K562 (cell line): ENCODE data around the gene GHDC. TPM values are rescaled to one million over a fixed set of nuclear protein-coding genes. Genes with fewer than 3 reads are reported as not detected.

ENCODE experiments used
- BCOR ChIP-seq: fragments of 450-650 bp; IDR thresholded peaks from 2 replicates; pipeline ENCODE4 v1.6.1; 2016
- BRD9 ChIP-seq: fragments of 450-650 bp; IDR thresholded peaks from 2 replicates; pipeline ENCODE4 v1.6.1; 2018; ENCODE audit warnings: low read depth; ENCODE audit not compliant: partially characterized antibody
- CEBPB ChIP-seq: fragments of 450-650 bp; IDR thresholded peaks from 2 replicates; pipeline ENCODE4 v1.6.1; 2016; ENCODE audit warnings: missing genetic modification characterization, missing compliant biosample characterization
- CEBPG ChIP-seq, 3 experiments: fragments of 200-800 bp in 1 of 3; sonication (Bioruptor generic) in 1 of 3; sonication (generic) in 1 of 3; formaldehyde crosslinking in 1 of 3; IDR thresholded peaks in 2 of 3; conservative IDR thresholded peaks in 1 of 3; 2 replicates each; pipeline versions ENCODE4 v1.6.1 to v1.8.0; 2016 to 2022; ENCODE audit warnings: missing compliant biosample characterization in 2 of 3, missing genetic modification characterization in 2 of 3, mild to moderate bottlenecking in 1 of 3, missing genetic modification reagents in 1 of 3
- HNRNPK ChIP-seq: fragments of 200-400 bp; formaldehyde crosslinking; IDR thresholded peaks from one replicate; pipeline ENCODE4 v1.6.1; 2018; ENCODE audit warnings: mild to moderate bottlenecking, low read depth, low read length; ENCODE audit not compliant: poor library complexity, severe bottlenecking
- HNRNPUL1 ChIP-seq: fragments of 200-400 bp; formaldehyde crosslinking; IDR thresholded peaks from 2 replicates; pipeline ENCODE4 v1.6.1; 2017; ENCODE audit warnings: low read length
- ILK ChIP-seq: fragments of 450-650 bp; IDR thresholded peaks from 2 replicates; pipeline ENCODE4 v1.6.1; 2016; ENCODE audit warnings: missing genetic modification characterization, low read depth, mild to moderate bottlenecking, missing compliant biosample characterization, moderate library complexity, borderline replicate concordance
- PTTG1 ChIP-seq: fragments of 450-650 bp; IDR thresholded peaks from 2 replicates; pipeline ENCODE4 v1.6.1; 2016; ENCODE audit warnings: low read depth, mild to moderate bottlenecking, missing genetic modification characterization, missing compliant biosample characterization
- RBM14 ChIP-seq: fragments of 200-400 bp; formaldehyde crosslinking; IDR thresholded peaks from 2 replicates; pipeline ENCODE4 v1.6.1; 2018; ENCODE audit warnings: low read depth, mild to moderate bottlenecking, low read length, moderate library complexity, borderline replicate concordance; ENCODE audit not compliant: insufficient read depth
- RBM17 ChIP-seq: fragments of 200-400 bp; formaldehyde crosslinking; IDR thresholded peaks from 2 replicates; pipeline ENCODE4 v1.6.1; 2017; ENCODE audit warnings: low read depth, mild to moderate bottlenecking, low read length, borderline replicate concordance
- SFPQ ChIP-seq: fragments of 200-400 bp; formaldehyde crosslinking; IDR thresholded peaks from 2 replicates; pipeline ENCODE4 v1.6.1; 2017; ENCODE audit warnings: mild to moderate bottlenecking, low read depth, low read length, moderate library complexity
- SRSF9 ChIP-seq: fragments of 200-400 bp; formaldehyde crosslinking; IDR thresholded peaks from 2 replicates; pipeline ENCODE4 v1.6.1; 2017; ENCODE audit warnings: low read depth, low read length, borderline replicate concordance
- STAT5A ChIP-seq: IDR thresholded peaks from 2 replicates; pipeline ENCODE4 v1.6.1; 2012; ENCODE audit warnings: low read length, inconsistent platforms, borderline replicate concordance
- ZBTB1 ChIP-seq: sonication (generic); formaldehyde crosslinking; IDR thresholded peaks from 2 replicates; pipeline ENCODE4 v1.8.1; 2023; ENCODE audit warnings: missing genetic modification reagents, low read depth, mild to moderate bottlenecking, borderline replicate concordance
- ZBTB11 ChIP-seq, 3 experiments: fragments of 200-800 bp in 1 of 3; fragments of 250-450 bp in 1 of 3; fragments of 450-650 bp in 1 of 3; sonication (Bioruptor Pico) in 1 of 3; sonication (Bioruptor generic) in 1 of 3; formaldehyde crosslinking in 1 of 3; IDR thresholded peaks; 2 replicates each; pipeline versions ENCODE4 v1.6.1 to v1.8.0; 2016 to 2022; ENCODE audit warnings: mild to moderate bottlenecking in 2 of 3, missing genetic modification characterization in 2 of 3, missing compliant biosample characterization in 1 of 3, moderate library complexity in 1 of 3
- ZNF449 ChIP-seq: fragments of 250-450 bp; sonication (Bioruptor Pico); IDR thresholded peaks from 2 replicates; pipeline ENCODE4 v1.8.0; 2022; ENCODE audit warnings: moderate library complexity, mild to moderate bottlenecking, inconsistent platforms
- ZNF75A ChIP-seq: fragments of 450-650 bp; formaldehyde crosslinking; IDR thresholded peaks from 2 replicates; pipeline ENCODE4 v1.4.0; 2020; ENCODE audit warnings: mild to moderate bottlenecking
- ZNF76 ChIP-seq: fragments of 250-450 bp; sonication (Bioruptor Pico); IDR thresholded peaks from 2 replicates; pipeline ENCODE4 v1.4.0; 2020; ENCODE audit warnings: mild to moderate bottlenecking, moderate library complexity, borderline replicate concordance
- polyA plus RNA-seq, 8 experiments: library from polyadenylated mRNA; depleted of rRNA in 4 of 8; stranded (reverse) in 5 of 8; unstranded in 3 of 8; fragments of >200 nt; fragmentation: Nextera tagmentation in 2 of 8; fragmentation: Illumina TruSeq in 1 of 8; extraction: Ambion mirVana in 2 of 8; extraction: Trizol in 1 of 8; gene quantifications; 2 replicates each; pipeline versions ENCODE4 v1.2.1 to v1.2.3, GENCODE V29; 2011 to 2014; ENCODE audit warnings: inconsistent platforms in 1 of 8, missing spikeins in 1 of 8
- total RNA-seq, 7 experiments: library from RNA; depleted of rRNA in 6 of 7; stranded (reverse); fragments of >200 nt in 6 of 7; fragmentation: Illumina TruSeq in 2 of 7; extraction: Trizol in 2 of 7; gene quantifications; 2 replicates each; pipeline versions ENCODE4 v1.2.1 to v1.2.3, GENCODE V29; 2011 to 2021; ENCODE audit warnings: low replicate concordance in 1 of 7

GHDC gene
- total and polyA plus RNA-seq, 9 of the 15 experiments (the other 6 are each of a cell fraction or from before 2014, with no cell fraction given), result 0.65 to 23.2 (median 11.2) TPM

GRCh38 chr17:42183741-42184711 lies 10.3 kb downstream of the GHDC start (continued):
- TF ChIP-seq ILK (tag), result no peak
- no peak for TF ChIP-seq CEBPG (CRISPR knock-in tag; IDR thresholded peaks at IDR 0.05)
- TF ChIP-seq CEBPG (tag; conservative IDR thresholded peaks at IDR 0.05 in 1 of 2, IDR thresholded peaks at IDR 0.05 in 1 of 2), result no peak
- TF ChIP-seq HNRNPK, result no peak
- no peak for TF ChIP-seq PTTG1 (tag)
- TF ChIP-seq ZNF75A, result no peak
- peak; percentile 64; the same call in 1 of the 2 replicates for TF ChIP-seq ZBTB1 (CRISPR knock-in tag)
- 0 out of 2 replicates have a peak, but pooled peaks have one; percentile 30 for TF ChIP-seq ZNF449
- TF ChIP-seq HNRNPUL1, result no peak
- no peak for TF ChIP-seq BCOR
- no peak for TF ChIP-seq CEBPB (tag)
- TF ChIP-seq BRD9, result no peak
- TF ChIP-seq ZBTB11 (CRISPR knock-in tag; IDR thresholded peaks at IDR 0.05), result no peak
- no peak for TF ChIP-seq ZNF76 (CRISPR knock-in tag)
- no peak for TF ChIP-seq SRSF9
- no peak for TF ChIP-seq RBM17
- no peak for TF ChIP-seq SFPQ
- TF ChIP-seq RBM14, result no peak
- TF ChIP-seq STAT5A, result no peak
